Pancreas (tissue), 10 donors: ENCODE data around the gene AJAP1. TPM values are rescaled to one million over a fixed set of nuclear protein-coding genes. Genes with fewer than 3 reads are reported as not detected.
A peak's percentile ranks its signal among the peaks of the same experiment; 100 is the strongest.

Experiments
- ATAC-seq, 4 donors: fragments of 200-7000 bp; cut with Tn5 transposase; one replicate each; pipeline versions ENCODE4 v1.8.0 to v1.9.1; 2020; ENCODE audit warnings: mild to moderate bottlenecking in 4 of 4, moderate library complexity in 4 of 4
- DNase-seq, 6 donors: peaks; one replicate each; pipeline ENCODE4 v3.0.0-alpha.2; 2020
- FAIRE-seq: peaks from 2 replicates; lab custom pipeline; 2012; peaks lifted over from hg19 to GRCh38; lab: Jason Lieb, UNC
- H3K27ac ChIP-seq, 4 donors: fragments of 200-600 bp; sonication (generic); 1 replicate in 3 of 4; 2 replicates in 1 of 4; pipeline versions ENCODE4 v1.5.0 to v1.8.0; 2020
- H3K27me3 ChIP-seq, 4 donors: fragments of 200-600 bp; one replicate each; pipeline ENCODE4 v1.8.0; 2021
- H3K36me3 ChIP-seq, 3 donors: fragments of 200-600 bp; sonication (generic) in 1 of 3; one replicate each; pipeline versions ENCODE4 v1.5.0 to v1.8.0; 2020 to 2021
- H3K4me1 ChIP-seq, 3 donors: fragments of 200-600 bp; one replicate each; pipeline ENCODE4 v1.8.0; 2021
- H3K4me3 ChIP-seq, 4 donors: fragments of 200-600 bp; sonication (generic) in 2 of 4; one replicate each; pipeline versions ENCODE4 v1.5.0 to v1.8.0; 2020 to 2021
- H3K9me3 ChIP-seq, 4 donors: fragments of 200-600 bp; one replicate each; pipeline ENCODE4 v1.8.0; 2021
- CTCF ChIP-seq, 4 donors: fragments of 200-600 bp; sonication (generic) in 3 of 4; IDR thresholded peaks; one replicate each; pipeline versions ENCODE4 v1.5.0 to v1.8.0; 2021; ENCODE audit warnings: antibody characterized with exemption in 4 of 4
- WGBS, 2 donors: extraction: QIAGEN DNeasy Blood & Tissue Kit; methylation state at CpG; one replicate each; pipeline ENCODE4 v1.1.7; 2013; 5-methylcytosine and 5-hydroxymethylcytosine counted together
- intact Hi-C, 3 donors: fragments of 100-400 bp; cut with DNase I; formaldehyde crosslinking; loops; one replicate each; pipeline versions ENCODE4 v1.11.1 to v1.14.2; 2022
- polyA plus RNA-seq, 2 donors: library from polyadenylated mRNA; stranded (reverse); fragments of 200-250 nt; gene quantifications; one replicate each; pipeline ENCODE4 v1.2.3, GENCODE V29; 2013
- total RNA-seq, 6 donors: library from RNA; stranded (reverse); fragmentation: NEBNext Ultra II Directional in 4 of 6; extraction: Animal tissue kit (Norgen Biotek cat#: 25700) in 4 of 6; gene quantifications; one replicate each; pipeline versions ENCODE4 v1.2.1 to v1.2.4, GENCODE V29; 2021 to 2023
- donor health status: healthy with polysubstance abuse.
- donor health status: DM: no; HTN: no; CAD: no; lungs with moderate emphysema.
- donor health status: DM: no; HTN: no; CAD: no.
- donor health status: control.
- donor health status: control.
- donor health status: Bipolar disorder and iron deficiency.
- donor health status: DM: yes; HTN: yes; CAD: no.
- donor health status: DM: no; HTN: no; CAD: no.
- donor health status: DM: no; HTN: no; CAD: no.
- donor health status: DM: yes; HTN: yes; CAD: no.

The AJAP1 gene
- total and polyA plus RNA-seq, 8 donors: 0.38 to 4.3 (median 2.2) TPM

DNA sequence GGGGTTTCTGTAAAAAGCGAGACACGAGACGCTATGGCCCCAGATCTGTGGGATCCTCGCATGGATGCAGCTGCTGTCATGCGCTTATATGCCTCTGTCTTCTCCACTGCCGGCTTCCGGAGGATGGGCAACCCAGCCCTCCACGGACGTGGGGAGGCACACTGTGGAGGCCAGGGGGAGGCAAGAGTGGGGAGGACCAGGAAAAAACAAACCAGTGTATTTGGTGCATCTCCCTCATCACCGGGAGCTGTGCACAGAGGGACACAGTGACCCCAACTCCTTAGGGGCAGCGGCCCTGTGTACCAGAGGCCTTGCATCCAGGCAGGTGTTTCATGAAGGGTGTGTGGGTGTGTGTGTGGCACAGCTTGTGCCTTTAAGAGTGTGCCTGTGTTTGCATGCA, 95.0 kb downstream of the AJAP1 start:
- intact Hi-C loops: no loop called here
- Histone ChIP-seq H3K4me1 (no peaks in the 10 kb centered on the region), H3K27ac (no peak overlapping the region), H3K9me3 (no peaks in the 10 kb centered on the region), H3K4me3 (no peak overlapping the region), H3K36me3 (no peaks in the 10 kb centered on the region), H3K27me3 (no peaks in the 10 kb centered on the region)
- 72 to 79% methylated on average over 11 of the region's 11 CpGs for WGBS, 2 donors
- TF ChIP-seq CTCF (IDR thresholded peaks at IDR 0.05): no peak
- DNase-seq (peak in 1 of 6 donors; percentile 17), ATAC-seq (no peak), FAIRE-seq (no peak)

- no peak overlapping the region for H3K4me3 ChIP-seq
- ATAC-seq (no peak), FAIRE-seq (no peak), DNase-seq (peak in 1 of 6 donors; percentile 11)
- no peaks in the 10 kb centered on the region for H3K4me1 ChIP-seq
- no peaks in the 10 kb centered on the region for H3K27me3 ChIP-seq
- TF ChIP-seq CTCF (IDR thresholded peaks at IDR 0.05): no peak
- intact Hi-C loops: no loop called here
- no peaks in the 10 kb centered on the region for H3K9me3 ChIP-seq
- no peak overlapping the region for H3K27ac ChIP-seq
- H3K36me3 ChIP-seq: no peaks in the 10 kb centered on the region
- WGBS, 2 donors: 48 to 50% methylated on average over 3 of the region's 3 CpGs
These were observed 95.8 kb downstream of the AJAP1 start for GRCh38 chr1:4750177-4750576.

- no peak overlapping the region for H3K27ac ChIP-seq
- no peak for FAIRE-seq
- 35 to 40% methylated on average over 4 of the region's 4 CpGs for WGBS, 2 donors
- no peak for ATAC-seq
- no peak overlapping the region for H3K4me3 ChIP-seq
- intact Hi-C loops: no loop called here
- no peak for TF ChIP-seq CTCF (IDR thresholded peaks at IDR 0.05)
- no peak for DNase-seq
- no peaks in the 10 kb centered on the region for H3K4me1 ChIP-seq
- H3K9me3 ChIP-seq: no peaks in the 10 kb centered on the region
- H3K36me3 ChIP-seq: no peaks in the 10 kb centered on the region
- H3K27me3 ChIP-seq: no peaks in the 10 kb centered on the region
These were observed 97.7 kb downstream of the AJAP1 start for GRCh38 chr1:4752059-4752458.

GRCh38 chr1:4754816-4755215, 100.4 kb downstream of the AJAP1 start:
- FAIRE-seq (no peak), ATAC-seq (no peak), DNase-seq (peak in 1 of 6 donors; percentile 41)
- no peaks in the 10 kb centered on the region for H3K27me3 ChIP-seq
- no peaks in the 10 kb centered on the region for H3K36me3 ChIP-seq
- H3K9me3 ChIP-seq: no peaks in the 10 kb centered on the region
- no peak for TF ChIP-seq CTCF (IDR thresholded peaks at IDR 0.05)
- no peaks in the 10 kb centered on the region for H3K4me1 ChIP-seq
- intact Hi-C loops: no loop called here
- H3K4me3 ChIP-seq: no peak overlapping the region
- WGBS, 2 donors: 50 to 55% methylated on average over 2 of the region's 2 CpGs
- no peak overlapping the region for H3K27ac ChIP-seq

DNA sequence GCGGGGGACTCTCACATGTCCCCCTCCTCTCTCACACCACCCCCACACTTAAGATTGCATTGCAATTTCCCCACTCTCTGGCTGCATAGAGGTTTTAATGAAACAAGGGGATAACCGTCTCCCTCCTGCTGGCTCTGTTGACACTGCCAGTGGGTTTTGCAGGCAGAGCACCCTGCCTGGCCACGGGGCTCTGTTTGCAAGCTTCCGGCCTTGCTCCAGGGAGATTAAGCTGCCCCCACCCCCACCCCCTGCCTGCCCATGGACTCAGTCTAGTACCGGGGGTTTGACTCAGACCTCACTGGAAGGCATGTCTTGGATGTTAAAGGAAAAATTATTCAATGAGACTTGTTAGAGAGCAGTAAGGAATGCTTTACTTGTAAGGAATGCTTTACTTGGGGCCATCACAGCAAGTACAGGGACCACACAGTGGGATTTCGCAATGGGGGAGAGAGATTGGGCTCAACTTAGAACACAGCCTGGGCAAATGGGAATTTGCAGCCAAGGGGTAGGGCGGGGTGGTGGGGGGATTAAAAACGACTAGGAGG, 101.0 kb downstream of the AJAP1 start:
- Histone ChIP-seq H3K36me3 (no peaks in the 10 kb centered on the region), H3K27me3 (no peaks in the 10 kb centered on the region), H3K4me3 (no peak overlapping the region), H3K27ac (no peak overlapping the region), H3K9me3 (no peaks in the 10 kb centered on the region), H3K4me1 (no peaks in the 10 kb centered on the region)
- intact Hi-C loops: no loop called here
- FAIRE-seq (no peak), ATAC-seq (no peak), DNase-seq (peak in 1 of 6 donors; percentile 13)
- TF ChIP-seq CTCF (IDR thresholded peaks at IDR 0.05): no peak
- WGBS, 2 donors: 21 to 25% methylated on average over 8 of the region's 8 CpGs
